ENCODE data around the gene SNTB2. TPM values are rescaled to one million over a fixed set of nuclear protein-coding genes. Genes with fewer than 3 reads are reported as not detected.
"Not testable (repeated sequence)": the region's sequence is repeated elsewhere in the genome, so short reads cannot be mapped to it uniquely, and the experiment has no call there.

SNTB2 gene
- total and polyA plus RNA-seq, 2 of the 8 experiments (the other 6 are each of a cell fraction or from before 2014, with no cell fraction given), result 6.0 to 16.1 TPM

- TF ChIP-seq RNF2 (IDR thresholded peaks at IDR 0.05; ENCODE audit: borderline replicate concordance, low read depth, low read length, missing control alignments, poor library complexity, severe bottlenecking), result no peak
- TF ChIP-seq SIN3A (conservative IDR thresholded peaks at IDR 0.05 in 1 of 2, IDR thresholded peaks at IDR 0.05 in 1 of 2; ENCODE audit: low read depth in 1 of 2, low read length in 2 of 2), result no peak
- no peak for TF ChIP-seq KDM4A (IDR thresholded peaks at IDR 0.05; ENCODE audit: low read depth, low read length, severe bottlenecking)
- no peak for TF ChIP-seq HDAC2 (IDR thresholded peaks at IDR 0.05; ENCODE audit: borderline replicate concordance in 1 of 2, low read depth in 2 of 2, low read length in 2 of 2)
- no peak for TF ChIP-seq SIX5 (IDR thresholded peaks at IDR 0.05; ENCODE audit: low read depth, low read length)
These were observed 41.3 kb upstream of the SNTB2 start (continued) for GRCh38 chr16:69145658-69146057.

- peaks cover 26 to 58% (median 44%) of the 10 kb centered on the region in 4 experiments for H3K36me3 ChIP-seq (ENCODE audit: control insufficient read depth in 2 of 4, insufficient read depth in 4 of 4, low read length in 3 of 4)
- not testable (repeated sequence) for H3K4me3 ChIP-seq (ENCODE audit: extremely low read depth in 1 of 4, insufficient read depth in 2 of 4, low read depth in 3 of 4, low read length in 4 of 4); H3K56ac ChIP-seq (replicated peaks; ENCODE audit: insufficient read length, low read depth, low read length); H4K8ac ChIP-seq (ENCODE audit: extremely low read depth, insufficient read depth, low read length); H3K23me2 ChIP-seq (ENCODE audit: low read depth, low read length); H2AFZ ChIP-seq (ENCODE audit: low read length); H3K79me1 ChIP-seq (ENCODE audit: low read depth, low read length); H3K14ac ChIP-seq (ENCODE audit: insufficient read length); H4K20me1 ChIP-seq (replicated peaks in 1 of 2; ENCODE audit: control insufficient read depth in 1 of 2, insufficient read depth in 2 of 2, low read length in 2 of 2); H3K18ac ChIP-seq (ENCODE audit: extremely low read depth, low read length); H3K4ac ChIP-seq (replicated peaks; ENCODE audit: insufficient read length, low read depth, low read length); H3K27me3 ChIP-seq (replicated peaks in 1 of 4; ENCODE audit: control insufficient read depth in 3 of 4, extremely low read depth in 1 of 4, insufficient read depth in 3 of 4, low read length in 3 of 4); H4K91ac ChIP-seq (replicated peaks; ENCODE audit: insufficient read length, low read length); H3K23ac ChIP-seq (ENCODE audit: insufficient read length); H2BK20ac ChIP-seq (ENCODE audit: low read length); DNase-seq (ENCODE audit: low read depth in 1 of 2, low spot score in 2 of 2); H2BK12ac ChIP-seq (ENCODE audit: low read depth, low read length); H2BK120ac ChIP-seq (replicated peaks; ENCODE audit: low read depth, low read length); H3K27ac ChIP-seq (ENCODE audit: low read depth, low read length); H4K5ac ChIP-seq (ENCODE audit: insufficient read length, low read depth, low read length); H3K4me2 ChIP-seq (ENCODE audit: insufficient read depth in 1 of 2, low read depth in 2 of 2, low read length in 2 of 2); FAIRE-seq; H3K79me2 ChIP-seq (ENCODE audit: control insufficient read depth in 1 of 2, insufficient read depth in 2 of 2, low read length in 2 of 2); H2AK5ac ChIP-seq (ENCODE audit: low read depth, low read length); H3K9ac ChIP-seq (replicated peaks in 1 of 4; ENCODE audit: extremely low read depth in 1 of 4, low read depth in 3 of 4, low read length in 3 of 4); H3K4me1 ChIP-seq (replicated peaks in 1 of 4; ENCODE audit: control insufficient read depth in 3 of 4, insufficient read depth in 4 of 4, low read length in 3 of 4); H3K9me3 ChIP-seq (ENCODE audit: insufficient read depth in 2 of 2, low read depth in 1 of 2, low read length in 1 of 2); H2BK15ac ChIP-seq (ENCODE audit: low read length); H2BK5ac ChIP-seq (ENCODE audit: low read depth, low read length)
- WGBS, 2 experiments (ENCODE audit: extremely low coverage in 1 of 2, insufficient coverage in 1 of 2, insufficient read length in 1 of 2, insufficient replicate concordance in 2 of 2, low coverage in 1 of 2, low lambda C conversion rate in 2 of 2, missing lambda C conversion rate in 1 of 2), result 97% methylated on average over 9 of the region's 9 CpGs; no CpG with 5 or more reads in 1 of the 2 experiments
- ChIA-PET POLR2A (ENCODE audit: partially characterized antibody) (interaction anchor here (1.0 to 1.3 kb wide), 2 partner anchors 10 to 177 kb away, joined by 3 read pairs; no protein-coding TSS in a partner anchor), CTCF (ENCODE audit: partially characterized antibody) (interaction anchor here (0.6 to 5.4 kb wide), 30 partner anchors 9 to 785 kb away, joined by 3 to 65 read pairs (median 3); partner anchors contain the start of gene PDF)
These were observed 37.3 kb upstream of the SNTB2 start for GRCh38 chr16:69149621-69150020.
